Measurements from ENCODE around the gene HORMAD2.

Gene HORMAD2

DNA sequence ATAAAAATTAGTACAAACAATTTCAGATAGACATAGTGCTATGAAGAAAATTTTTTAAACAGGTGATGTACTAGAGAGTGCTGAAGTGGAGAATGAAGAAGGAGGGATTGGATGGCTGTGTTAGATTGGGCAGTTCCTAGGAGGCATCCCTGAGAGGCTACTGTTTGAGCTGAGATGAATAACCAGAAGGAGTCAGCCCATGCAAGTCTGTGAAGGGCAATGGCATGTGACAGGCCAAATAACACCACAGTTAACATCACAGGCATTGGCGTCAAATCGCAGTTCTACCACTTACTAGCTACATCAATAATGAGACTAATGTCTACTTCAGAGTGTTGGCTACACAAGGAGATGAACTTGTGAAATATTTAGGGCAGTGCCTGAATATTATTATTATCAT lies 35.4 kb downstream of the HORMAD2 start:
- no peak for DNase-seq

- no peak for DNase-seq
These were observed 36.3 kb downstream of the HORMAD2 start for GRCh38 chr22:30116362-30117117.

DNA sequence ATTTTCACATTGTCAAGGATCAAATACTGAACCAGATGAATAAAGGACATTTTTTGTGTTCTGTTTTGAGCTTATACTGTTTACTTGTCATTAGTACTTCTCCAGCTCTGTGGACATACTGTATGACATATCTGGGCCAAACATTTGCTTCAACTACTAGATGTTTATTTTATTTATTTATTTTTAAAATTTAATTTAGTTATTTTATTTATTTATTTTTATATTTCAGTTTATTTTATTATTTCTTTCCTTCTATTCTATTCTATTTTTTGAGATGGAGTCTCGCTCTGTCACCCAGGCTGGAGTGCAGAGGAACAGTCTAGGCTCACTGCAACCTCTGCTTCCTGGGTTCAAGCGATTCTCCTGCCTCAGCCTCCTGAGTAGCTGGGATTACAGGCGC lies 37.0 kb downstream of the HORMAD2 start:
- no peak for DNase-seq

DNA sequence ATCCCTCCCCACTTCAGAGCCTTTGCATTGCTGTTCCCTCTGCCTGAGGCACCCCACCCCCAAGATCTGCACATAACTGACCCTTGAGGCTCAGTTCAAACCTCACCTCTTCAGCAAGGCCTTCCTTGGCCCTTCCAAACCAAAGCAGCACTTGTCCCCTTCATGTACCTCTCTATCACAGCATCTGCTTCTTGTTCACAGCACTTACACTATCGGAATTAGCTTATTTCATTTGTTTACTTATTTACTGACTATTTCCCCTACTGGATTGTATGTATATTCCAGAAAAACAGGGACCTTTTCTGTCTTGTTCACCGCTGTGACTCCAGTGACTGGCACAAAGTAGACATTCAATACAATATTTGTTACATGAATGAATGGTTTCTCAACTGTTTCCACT lies 38.0 kb downstream of the HORMAD2 start:
- no peak for DNase-seq

GRCh38 chr22:30121960-30122359 lies 41.7 kb downstream of the HORMAD2 start:
- no peak for DNase-seq

- DNase-seq, result no peak
These were observed 43.2 kb downstream of the HORMAD2 start for GRCh38 chr22:30123463-30123862.

DNA sequence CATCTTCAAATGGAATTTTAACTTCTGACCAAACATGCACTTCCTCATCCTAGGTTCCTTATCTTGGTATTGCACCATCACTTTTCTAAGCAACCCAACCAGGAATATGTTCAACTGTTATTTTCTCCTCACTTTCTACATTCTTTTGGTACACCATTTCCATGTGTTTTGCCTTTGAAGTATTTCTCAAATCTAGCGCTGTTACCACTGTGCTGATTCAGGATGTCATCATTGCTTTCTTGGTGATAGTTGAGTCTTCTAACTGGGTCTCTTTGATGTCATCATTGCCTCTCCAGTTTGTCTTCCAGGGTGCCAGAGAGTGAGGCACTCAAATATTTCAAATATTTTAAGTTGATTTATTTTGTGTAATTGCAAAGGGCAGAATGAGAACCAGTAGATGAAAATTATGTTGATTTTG lies 47.5 kb downstream of the HORMAD2 start:
- DNase-seq, result no peak

DNA sequence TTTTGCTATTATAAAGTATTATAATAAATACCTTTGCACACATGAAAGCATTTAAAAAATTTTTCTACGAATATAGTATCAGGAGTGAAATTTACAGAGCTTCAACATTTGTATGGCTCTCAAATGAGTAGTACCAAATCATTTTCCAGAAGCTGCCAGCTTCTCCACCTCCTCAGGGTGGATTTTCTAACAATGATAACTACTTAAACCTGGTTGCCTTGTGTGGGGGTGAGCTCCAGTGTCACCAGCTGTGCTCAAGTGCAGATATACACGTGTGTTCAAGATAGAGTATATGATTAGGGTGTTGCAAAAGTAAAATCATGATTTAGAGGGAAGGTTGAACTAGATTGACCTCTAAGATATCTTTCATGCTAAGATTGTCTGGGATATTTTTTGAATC lies 48.2 kb downstream of the HORMAD2 start:
- DNase-seq, result no peak

- DNase-seq, result no peak
These were observed 49.4 kb downstream of the HORMAD2 start for GRCh38 chr22:30129636-30130035.

- DNase-seq, result no peak
These were observed 52.2 kb downstream of the HORMAD2 start for GRCh38 chr22:30132290-30132996.

- DNase-seq, result no peak
These were observed 60.1 kb downstream of the HORMAD2 start for GRCh38 chr22:30140414-30140813.

DNA sequence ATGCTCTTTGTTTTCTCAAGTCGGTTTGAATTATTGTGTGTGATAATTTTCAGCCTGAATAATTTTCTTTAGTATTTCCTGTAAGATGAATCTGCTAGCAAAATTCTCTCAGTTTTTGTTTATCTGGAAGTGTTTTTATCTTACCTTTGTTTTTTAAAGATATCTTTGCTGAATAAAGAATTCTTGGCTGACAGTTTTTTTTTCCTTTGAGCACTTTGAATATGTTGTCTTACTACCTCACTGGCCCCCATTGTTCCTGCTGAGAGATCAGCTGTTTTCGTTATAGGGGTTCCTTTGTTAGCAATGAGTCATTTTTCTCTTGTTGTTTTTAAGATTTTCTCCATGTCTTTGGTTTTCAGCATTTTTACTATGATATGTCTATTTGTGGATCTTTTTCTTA lies 63.0 kb downstream of the HORMAD2 start:
- DNase-seq, result no peak

DNA sequence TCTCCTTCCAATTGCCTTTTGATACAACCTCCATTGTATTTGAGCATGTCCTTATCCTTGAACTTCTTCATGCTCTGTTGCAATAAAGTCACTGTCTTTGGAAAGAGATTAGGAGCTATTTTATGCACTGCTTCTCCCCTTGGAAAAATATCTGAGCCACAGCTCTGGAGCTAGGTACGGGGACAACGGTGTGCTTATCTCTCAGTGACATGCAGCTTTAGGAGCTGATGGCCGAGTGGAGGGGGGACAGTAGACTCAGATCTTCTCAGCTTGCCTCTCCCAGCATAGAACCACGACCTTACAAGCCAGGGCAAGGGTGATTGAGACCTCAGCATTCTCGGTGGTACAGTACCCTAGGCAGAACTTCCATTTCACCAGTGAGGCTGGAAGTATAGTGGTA lies 64.1 kb downstream of the HORMAD2 start:
- no peak for DNase-seq

GRCh38 chr22:30150212-30150611 lies 69.9 kb downstream of the HORMAD2 start:
- DNase-seq, result no peak

- DNase-seq, result no peak
These were observed 78.0 kb downstream of the HORMAD2 start for GRCh38 chr22:30158277-30158676.

GRCh38 chr22:30158744-30159500 lies 78.7 kb downstream of the HORMAD2 start:
- no peak for DNase-seq

GRCh38 chr22:30159561-30160353 lies 79.5 kb downstream of the HORMAD2 start:
- no peak for DNase-seq

- DNase-seq, result no peak
These were observed 80.8 kb downstream of the HORMAD2 start for GRCh38 chr22:30161051-30161469.

GRCh38 chr22:30167296-30167695 lies 87.0 kb downstream of the HORMAD2 start:
- DNase-seq, result no peak

DNA sequence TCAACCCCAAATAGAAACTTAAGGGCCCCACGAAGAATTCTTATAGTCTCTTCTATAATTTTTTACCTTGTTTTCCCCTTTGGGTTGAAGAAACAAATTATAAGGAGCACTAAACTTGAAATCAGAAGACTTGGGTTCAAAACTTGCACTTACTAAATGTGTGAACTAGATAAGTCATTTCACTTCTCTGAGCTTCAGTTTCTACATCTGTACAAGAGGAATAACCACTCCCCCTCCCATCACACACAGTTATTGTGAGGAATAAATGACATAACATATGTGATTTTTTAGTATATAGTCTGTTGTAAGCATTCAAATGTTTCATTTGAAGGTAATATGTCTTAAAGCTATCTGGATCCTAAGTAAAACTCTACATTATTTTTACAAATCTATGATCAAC lies 87.5 kb downstream of the HORMAD2 start:
- DNase-seq, result no peak

DNA sequence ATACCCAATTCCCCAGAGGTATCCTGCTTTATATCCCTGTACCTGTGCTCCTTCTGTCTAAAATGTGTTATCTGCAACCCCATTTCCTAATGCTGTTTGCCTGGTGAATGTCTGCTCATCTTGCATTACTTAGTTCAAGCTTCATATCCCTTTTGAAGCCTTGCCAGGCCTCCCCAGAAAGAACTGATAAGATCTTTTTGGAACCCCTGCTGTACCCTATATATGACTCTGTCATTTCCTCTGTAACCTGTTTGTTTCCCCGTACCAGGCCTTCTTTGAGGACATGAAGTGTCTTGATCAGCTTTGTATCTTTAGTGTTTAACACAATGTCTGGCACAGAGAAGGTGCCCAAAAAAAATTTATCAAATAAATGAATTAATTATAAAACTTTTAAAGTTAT lies 88.7 kb downstream of the HORMAD2 start:
- DNase-seq, result no peak

DNA sequence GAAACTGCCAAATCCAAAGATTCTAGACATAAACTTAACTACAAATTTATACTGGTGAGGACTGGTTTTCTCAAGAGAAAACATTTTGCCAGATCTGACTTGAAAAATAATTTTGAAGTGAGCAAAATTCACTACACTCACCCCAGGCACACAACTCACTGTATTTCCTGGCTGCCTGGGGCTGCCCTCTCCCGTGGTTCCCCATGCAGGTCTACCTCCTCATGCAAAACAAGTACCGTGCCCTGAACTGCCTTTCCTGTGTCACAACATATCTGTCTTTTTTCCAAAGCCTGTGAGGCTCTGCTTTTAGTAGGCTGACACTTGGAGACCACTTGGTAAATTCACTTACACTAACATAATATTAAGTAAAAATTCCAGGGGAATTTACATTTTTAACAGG lies 89.9 kb downstream of the HORMAD2 start:
- no peak for DNase-seq

DNA sequence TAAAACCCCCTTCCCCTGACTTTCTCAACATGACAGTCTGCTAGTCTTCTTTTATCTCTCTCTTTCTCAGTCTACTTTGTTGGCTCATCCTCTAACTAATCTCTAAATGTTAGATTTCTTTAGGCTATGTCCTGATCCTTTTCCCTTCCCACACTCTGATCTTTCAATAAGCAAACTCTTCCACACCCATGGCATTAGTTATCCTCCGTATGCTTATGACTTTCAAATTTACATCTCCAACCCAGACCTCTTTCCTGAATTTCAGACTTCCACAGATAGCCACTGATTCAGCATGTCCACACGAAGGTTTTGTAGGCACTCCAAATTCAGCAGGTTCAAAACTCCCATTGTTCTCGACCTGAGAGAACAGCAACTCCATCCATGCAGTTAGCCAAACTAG lies 90.7 kb downstream of the HORMAD2 start:
- DNase-seq, result no peak
